ENCODE measurements around the gene TIMM17A.

TIMM17A gene

GRCh38 chr1:202002507-202002906, 47.2 kb downstream of the TIMM17A start:
- no peak overlapping the region for H3K27ac ChIP-seq (ENCODE audit: low read depth in 2 of 2, low read length in 2 of 2)
- H3K9me3 ChIP-seq (ENCODE audit: control insufficient read depth in 2 of 2, low read length in 2 of 2) = no peaks in the 10 kb centered on the region
- no peaks in the 10 kb centered on the region for H3K27me3 ChIP-seq (ENCODE audit: control insufficient read depth in 2 of 2, insufficient read depth in 2 of 2, low read length in 2 of 2)
- no peak overlapping the region for H3K9ac ChIP-seq (ENCODE audit: low read depth in 1 of 2, low read length in 2 of 2)
- H3K36me3 ChIP-seq (ENCODE audit: control insufficient read depth in 2 of 2, insufficient read depth in 2 of 2, low read length in 2 of 2) = peaks cover 54 to 73% of the 10 kb centered on the region in 2 donors
- no peak overlapping the region for H3K4me3 ChIP-seq (ENCODE audit: low read length in 2 of 2)
- peaks cover 5 to 6% of the 10 kb centered on the region in 2 donors for H3K4me1 ChIP-seq (ENCODE audit: control insufficient read depth in 2 of 2, insufficient read depth in 2 of 2, low read length in 2 of 2)

- H3K36me3 ChIP-seq (ENCODE audit: control insufficient read depth in 2 of 2, insufficient read depth in 2 of 2, low read length in 2 of 2) = peaks cover 47 to 64% of the 10 kb centered on the region in 2 donors
- no peak overlapping the region for H3K9ac ChIP-seq (ENCODE audit: low read depth in 1 of 2, low read length in 2 of 2)
- no peak overlapping the region for H3K27ac ChIP-seq (ENCODE audit: low read depth in 2 of 2, low read length in 2 of 2)
- H3K27me3 ChIP-seq (ENCODE audit: control insufficient read depth in 2 of 2, insufficient read depth in 2 of 2, low read length in 2 of 2) = no peaks in the 10 kb centered on the region
- peaks cover 16 to 18% of the 10 kb centered on the region in 2 donors for H3K4me1 ChIP-seq (ENCODE audit: control insufficient read depth in 2 of 2, insufficient read depth in 2 of 2, low read length in 2 of 2)
- no peaks in the 10 kb centered on the region for H3K9me3 ChIP-seq (ENCODE audit: control insufficient read depth in 2 of 2, low read length in 2 of 2)
- H3K4me3 ChIP-seq (ENCODE audit: low read length in 2 of 2) = no peak overlapping the region
Observed at GRCh38 chr1:202004711-202005110, 49.4 kb downstream of the TIMM17A start.

GRCh38 chr1:202005958-202006357, 50.7 kb downstream of the TIMM17A start:
- H3K9me3 ChIP-seq (ENCODE audit: control insufficient read depth in 2 of 2, low read length in 2 of 2) = no peaks in the 10 kb centered on the region
- H3K4me1 ChIP-seq (ENCODE audit: control insufficient read depth in 2 of 2, insufficient read depth in 2 of 2, low read length in 2 of 2) = peaks cover 20% of the 10 kb centered on the region in 2 donors
- H3K27me3 ChIP-seq (ENCODE audit: control insufficient read depth in 2 of 2, insufficient read depth in 2 of 2, low read length in 2 of 2) = no peaks in the 10 kb centered on the region
- H3K9ac ChIP-seq (ENCODE audit: low read depth in 1 of 2, low read length in 2 of 2) = no peak overlapping the region
- H3K36me3 ChIP-seq (ENCODE audit: control insufficient read depth in 2 of 2, insufficient read depth in 2 of 2, low read length in 2 of 2) = peaks cover 40 to 59% of the 10 kb centered on the region in 2 donors
- H3K4me3 ChIP-seq (ENCODE audit: low read length in 2 of 2) = no peak overlapping the region
- no peak overlapping the region for H3K27ac ChIP-seq (ENCODE audit: low read depth in 2 of 2, low read length in 2 of 2)

GRCh38 chr1:202007304-202007703, 52.0 kb downstream of the TIMM17A start:
- no peaks in the 10 kb centered on the region for H3K27me3 ChIP-seq (ENCODE audit: control insufficient read depth in 2 of 2, insufficient read depth in 2 of 2, low read length in 2 of 2)
- H3K4me3 ChIP-seq (ENCODE audit: low read length in 2 of 2) = peak overlapping the region; percentile 31 to 54
- peak overlapping the region; percentile 87 to 90 for H3K27ac ChIP-seq (ENCODE audit: low read depth in 2 of 2, low read length in 2 of 2)
- peaks cover 20% of the 10 kb centered on the region in 2 donors for H3K4me1 ChIP-seq (ENCODE audit: control insufficient read depth in 2 of 2, insufficient read depth in 2 of 2, low read length in 2 of 2)
- peak overlapping the region; percentile 53 to 66 for H3K9ac ChIP-seq (ENCODE audit: low read depth in 1 of 2, low read length in 2 of 2)
- peaks cover 43 to 60% of the 10 kb centered on the region in 2 donors for H3K36me3 ChIP-seq (ENCODE audit: control insufficient read depth in 2 of 2, insufficient read depth in 2 of 2, low read length in 2 of 2)
- no peaks in the 10 kb centered on the region for H3K9me3 ChIP-seq (ENCODE audit: control insufficient read depth in 2 of 2, low read length in 2 of 2)

GRCh38 chr1:202007805-202008489, 52.6 kb downstream of the TIMM17A start:
- Histone ChIP-seq H3K4me1 (ENCODE audit: control insufficient read depth in 2 of 2, insufficient read depth in 2 of 2, low read length in 2 of 2) (peaks cover 20% of the 10 kb centered on the region in 2 donors), H3K27ac (ENCODE audit: low read depth in 2 of 2, low read length in 2 of 2) (peak overlapping the region; percentile 87 to 90), H3K9ac (ENCODE audit: low read depth in 1 of 2, low read length in 2 of 2) (peak overlapping the region; percentile 53 to 66), H3K4me3 (ENCODE audit: low read length in 2 of 2) (peak overlapping the region; percentile 31 to 54), H3K36me3 (ENCODE audit: control insufficient read depth in 2 of 2, insufficient read depth in 2 of 2, low read length in 2 of 2) (peaks cover 43 to 60% of the 10 kb centered on the region in 2 donors), H3K9me3 (ENCODE audit: control insufficient read depth in 2 of 2, low read length in 2 of 2) (no peaks in the 10 kb centered on the region), H3K27me3 (ENCODE audit: control insufficient read depth in 2 of 2, insufficient read depth in 2 of 2, low read length in 2 of 2) (no peaks in the 10 kb centered on the region)

GRCh38 chr1:202009326-202010179, 54.2 kb downstream of the TIMM17A start:
- Histone ChIP-seq H3K27ac (ENCODE audit: low read depth in 2 of 2, low read length in 2 of 2) (peak overlapping the region; percentile 87 to 90), H3K27me3 (ENCODE audit: control insufficient read depth in 2 of 2, insufficient read depth in 2 of 2, low read length in 2 of 2) (no peaks in the 10 kb centered on the region), H3K4me3 (ENCODE audit: low read length in 2 of 2) (peak overlapping the region; percentile 59 to 90), H3K9me3 (ENCODE audit: control insufficient read depth in 2 of 2, low read length in 2 of 2) (no peaks in the 10 kb centered on the region), H3K9ac (ENCODE audit: low read depth in 1 of 2, low read length in 2 of 2) (peak overlapping the region; percentile 64 to 72), H3K4me1 (ENCODE audit: control insufficient read depth in 2 of 2, insufficient read depth in 2 of 2, low read length in 2 of 2) (peaks cover 20% of the 10 kb centered on the region in 2 donors), H3K36me3 (ENCODE audit: control insufficient read depth in 2 of 2, insufficient read depth in 2 of 2, low read length in 2 of 2) (peaks cover 43 to 57% of the 10 kb centered on the region in 2 donors)

- H3K27ac ChIP-seq (ENCODE audit: low read depth in 2 of 2, low read length in 2 of 2) = peak within 1 kb of the TSS; percentile 99 to 100
- H3K9me3 ChIP-seq (ENCODE audit: control insufficient read depth in 2 of 2, low read length in 2 of 2) = no peaks in the 10 kb centered on the region
- H3K9ac ChIP-seq (ENCODE audit: low read depth in 1 of 2, low read length in 2 of 2) = peak within 1 kb of the TSS; percentile 99 to 100
- H3K27me3 ChIP-seq (ENCODE audit: control insufficient read depth in 2 of 2, insufficient read depth in 2 of 2, low read length in 2 of 2) = no peaks in the 10 kb centered on the region
- peak within 1 kb of the TSS; percentile 90 to 94 for H3K4me3 ChIP-seq (ENCODE audit: low read length in 2 of 2)
- H3K36me3 ChIP-seq (ENCODE audit: control insufficient read depth in 2 of 2, insufficient read depth in 2 of 2, low read length in 2 of 2) = peaks cover 44 to 55% of the 10 kb centered on the region in 2 donors
- H3K4me1 ChIP-seq (ENCODE audit: control insufficient read depth in 2 of 2, insufficient read depth in 2 of 2, low read length in 2 of 2) = peaks cover 20 to 25% of the 10 kb centered on the region in 2 donors
Observed at GRCh38 chr1:202010180-202011015, 55.1 kb downstream of the TIMM17A start, which contains the start of gene ELF3. TSS of gene ELF3 (plus strand) at chr1:202010587. CDS start at chr1:202011137, 550 bp downstream.

- Histone ChIP-seq H3K27ac (ENCODE audit: low read depth in 2 of 2, low read length in 2 of 2) (peak overlapping the region; percentile 99 to 100), H3K27me3 (ENCODE audit: control insufficient read depth in 2 of 2, insufficient read depth in 2 of 2, low read length in 2 of 2) (no peaks in the 10 kb centered on the region), H3K4me3 (ENCODE audit: low read length in 2 of 2) (peak overlapping the region; percentile 90 to 94), H3K4me1 (ENCODE audit: control insufficient read depth in 2 of 2, insufficient read depth in 2 of 2, low read length in 2 of 2) (peaks cover 23 to 40% of the 10 kb centered on the region in 2 donors), H3K9me3 (ENCODE audit: control insufficient read depth in 2 of 2, low read length in 2 of 2) (no peaks in the 10 kb centered on the region), H3K36me3 (ENCODE audit: control insufficient read depth in 2 of 2, insufficient read depth in 2 of 2, low read length in 2 of 2) (peaks cover 56% of the 10 kb centered on the region in 2 donors), H3K9ac (ENCODE audit: low read depth in 1 of 2, low read length in 2 of 2) (peak overlapping the region; percentile 99 to 100)
Observed at GRCh38 chr1:202011994-202012393, 56.7 kb downstream of the TIMM17A start.

- Histone ChIP-seq H3K36me3 (ENCODE audit: control insufficient read depth in 2 of 2, insufficient read depth in 2 of 2, low read length in 2 of 2) (peaks cover 50 to 56% of the 10 kb centered on the region in 2 donors), H3K27ac (ENCODE audit: low read depth in 2 of 2, low read length in 2 of 2) (peak overlapping the region; percentile 99 to 100), H3K4me1 (ENCODE audit: control insufficient read depth in 2 of 2, insufficient read depth in 2 of 2, low read length in 2 of 2) (peaks cover 15 to 39% of the 10 kb centered on the region in 2 donors), H3K27me3 (ENCODE audit: control insufficient read depth in 2 of 2, insufficient read depth in 2 of 2, low read length in 2 of 2) (no peaks in the 10 kb centered on the region), H3K9me3 (ENCODE audit: control insufficient read depth in 2 of 2, low read length in 2 of 2) (no peaks in the 10 kb centered on the region), H3K9ac (ENCODE audit: low read depth in 1 of 2, low read length in 2 of 2) (peak overlapping the region; percentile 99 to 100), H3K4me3 (ENCODE audit: low read length in 2 of 2) (peak overlapping the region; percentile 90 to 94)
Observed at GRCh38 chr1:202012544-202013478, 57.5 kb downstream of the TIMM17A start.
